ENCODE results near the gene DECR2.

Gene DECR2

DNA sequence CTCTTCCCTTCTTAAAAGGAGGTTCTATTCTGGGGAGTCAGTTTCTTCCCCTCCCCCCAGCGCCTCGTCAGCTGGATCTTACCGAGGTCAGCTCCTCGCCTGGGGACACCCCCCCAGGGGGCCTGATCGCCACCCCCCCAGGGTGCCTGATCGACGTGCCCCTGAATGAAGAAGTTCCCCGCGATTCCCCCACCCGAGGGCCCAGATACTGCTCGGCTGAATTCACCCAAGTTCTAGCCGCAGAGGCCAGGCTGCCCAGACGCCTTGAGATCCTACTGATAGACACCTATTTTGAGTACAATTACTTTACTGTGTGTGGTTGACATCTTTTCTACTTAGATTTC is 25.2 kb downstream of the DECR2 start:
- TF ChIP-seq, protein P1, sequence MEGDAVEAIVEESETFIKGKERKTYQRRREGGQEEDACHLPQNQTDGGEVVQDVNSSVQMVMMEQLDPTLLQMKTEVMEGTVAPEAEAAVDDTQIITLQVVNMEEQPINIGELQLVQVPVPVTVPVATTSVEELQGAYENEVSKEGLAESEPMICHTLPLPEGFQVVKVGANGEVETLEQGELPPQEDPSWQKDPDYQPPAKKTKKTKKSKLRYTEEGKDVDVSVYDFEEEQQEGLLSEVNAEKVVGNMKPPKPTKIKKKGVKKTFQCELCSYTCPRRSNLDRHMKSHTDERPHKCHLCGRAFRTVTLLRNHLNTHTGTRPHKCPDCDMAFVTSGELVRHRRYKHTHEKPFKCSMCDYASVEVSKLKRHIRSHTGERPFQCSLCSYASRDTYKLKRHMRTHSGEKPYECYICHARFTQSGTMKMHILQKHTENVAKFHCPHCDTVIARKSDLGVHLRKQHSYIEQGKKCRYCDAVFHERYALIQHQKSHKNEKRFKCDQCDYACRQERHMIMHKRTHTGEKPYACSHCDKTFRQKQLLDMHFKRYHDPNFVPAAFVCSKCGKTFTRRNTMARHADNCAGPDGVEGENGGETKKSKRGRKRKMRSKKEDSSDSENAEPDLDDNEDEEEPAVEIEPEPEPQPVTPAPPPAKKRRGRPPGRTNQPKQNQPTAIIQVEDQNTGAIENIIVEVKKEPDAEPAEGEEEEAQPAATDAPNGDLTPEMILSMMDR (IDR thresholded peaks at IDR 0.05; ENCODE audit: borderline replicate concordance, control extremely low read depth, extremely low read depth, insufficient read depth, missing control alignments): no peak
- no peak for DNase-seq (ENCODE audit: low spot score)
- in situ Hi-C loops (cut with MboI; ENCODE audit: low sequenced_read_pairs, unreplicated experiment): no loop called here

DNA sequence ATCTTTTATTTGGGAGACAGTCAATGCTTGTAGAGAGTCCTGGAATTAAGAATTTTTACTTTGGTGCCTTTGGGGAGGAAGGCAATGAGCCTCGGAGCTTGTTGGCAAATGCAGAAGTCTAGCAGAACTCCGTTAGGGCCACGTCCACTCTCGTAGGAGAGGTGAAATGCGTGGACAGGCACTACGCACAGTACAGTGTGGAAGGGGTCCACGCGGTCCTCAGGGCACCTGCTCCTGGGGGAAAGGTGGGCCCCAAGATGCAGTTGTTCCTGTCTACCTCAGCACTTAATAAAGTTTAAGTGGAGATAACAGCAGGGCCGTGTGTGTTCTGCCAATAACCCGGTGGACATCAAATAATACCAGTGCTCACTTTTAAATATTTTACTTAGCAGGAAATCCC is 25.6 kb downstream of the DECR2 start:
- in situ Hi-C loops (cut with MboI; ENCODE audit: low sequenced_read_pairs, unreplicated experiment): no loop called here
- TF ChIP-seq, protein P1 (IDR thresholded peaks at IDR 0.05; ENCODE audit: borderline replicate concordance, control extremely low read depth, extremely low read depth, insufficient read depth, missing control alignments): no peak
- DNase-seq (ENCODE audit: low spot score): no peak

DNA sequence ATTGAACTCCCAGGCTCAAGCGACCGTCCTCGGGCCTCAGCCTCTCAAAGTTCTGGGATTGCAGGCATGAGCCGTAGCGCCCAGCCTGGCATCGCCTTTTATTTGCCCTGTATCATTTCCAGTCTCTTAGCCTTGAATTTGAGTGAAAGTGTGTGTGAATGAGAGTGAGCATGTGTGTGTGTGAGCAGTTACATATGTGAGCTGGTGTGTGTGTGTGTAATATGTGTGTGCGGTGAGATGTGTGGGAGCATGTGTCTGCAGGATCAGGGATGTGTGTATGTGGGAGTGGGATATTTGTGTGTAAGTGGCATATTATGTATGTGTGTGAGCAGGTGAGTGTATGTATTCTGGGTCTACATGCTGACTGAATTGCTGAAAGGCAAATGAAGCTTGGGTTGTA is 29.2 kb downstream of the DECR2 start:
- DNase-seq (ENCODE audit: low spot score): no peak
- TF ChIP-seq, protein P1 (IDR thresholded peaks at IDR 0.05; ENCODE audit: borderline replicate concordance, control extremely low read depth, extremely low read depth, insufficient read depth, missing control alignments): no peak
- in situ Hi-C loops (cut with MboI; ENCODE audit: low sequenced_read_pairs, unreplicated experiment): no loop called here

DNA sequence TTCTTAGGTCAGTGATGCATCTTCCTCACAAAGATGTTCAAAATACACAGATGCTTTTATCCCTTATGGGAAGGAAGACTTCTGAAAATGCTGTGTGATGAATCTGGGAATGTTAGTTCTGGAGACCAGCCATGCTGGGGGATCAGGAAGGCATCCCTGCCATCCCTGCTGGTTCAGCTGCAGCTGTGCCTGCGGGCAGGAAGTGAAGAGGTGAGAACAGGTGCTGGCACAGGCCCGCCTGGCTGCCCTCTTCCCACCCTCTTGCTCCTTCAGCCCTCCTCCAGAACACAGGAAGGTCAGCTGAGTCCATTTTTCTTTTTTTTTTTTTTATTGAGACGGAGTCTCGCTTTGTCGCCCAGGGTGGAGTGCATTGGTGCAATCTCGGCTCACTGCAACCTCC is 38.9 kb downstream of the DECR2 start:
- TF ChIP-seq, protein P1 (IDR thresholded peaks at IDR 0.05; ENCODE audit: borderline replicate concordance, control extremely low read depth, extremely low read depth, insufficient read depth, missing control alignments): no peak
- DNase-seq (ENCODE audit: low spot score): no peak
- in situ Hi-C loops (cut with MboI; ENCODE audit: low sequenced_read_pairs, unreplicated experiment): no loop called here

DNA sequence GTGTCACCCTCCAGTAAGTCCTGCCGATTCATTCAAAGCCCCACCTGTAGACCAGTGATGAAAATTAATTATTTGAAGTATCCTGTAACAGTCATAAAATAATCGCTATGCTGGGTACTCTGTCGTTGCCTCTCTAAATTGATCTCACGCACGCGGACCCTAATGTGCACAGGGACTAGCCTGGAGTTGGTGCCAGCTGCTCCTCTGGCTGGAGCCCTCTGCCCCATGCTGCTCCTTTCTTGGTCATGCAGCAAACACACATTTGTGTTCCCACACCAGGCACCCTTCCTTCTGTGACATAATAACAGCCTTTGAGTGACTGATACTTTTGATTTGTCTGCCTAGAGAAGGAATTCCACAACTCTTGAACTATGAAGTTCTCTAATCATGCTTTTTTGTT is 39.8 kb downstream of the DECR2 start:
- in situ Hi-C loops (cut with MboI; ENCODE audit: low sequenced_read_pairs, unreplicated experiment): no loop called here
- TF ChIP-seq, protein P1 (IDR thresholded peaks at IDR 0.05; ENCODE audit: borderline replicate concordance, control extremely low read depth, extremely low read depth, insufficient read depth, missing control alignments): no peak
- no peak for DNase-seq (ENCODE audit: low spot score)

DNA sequence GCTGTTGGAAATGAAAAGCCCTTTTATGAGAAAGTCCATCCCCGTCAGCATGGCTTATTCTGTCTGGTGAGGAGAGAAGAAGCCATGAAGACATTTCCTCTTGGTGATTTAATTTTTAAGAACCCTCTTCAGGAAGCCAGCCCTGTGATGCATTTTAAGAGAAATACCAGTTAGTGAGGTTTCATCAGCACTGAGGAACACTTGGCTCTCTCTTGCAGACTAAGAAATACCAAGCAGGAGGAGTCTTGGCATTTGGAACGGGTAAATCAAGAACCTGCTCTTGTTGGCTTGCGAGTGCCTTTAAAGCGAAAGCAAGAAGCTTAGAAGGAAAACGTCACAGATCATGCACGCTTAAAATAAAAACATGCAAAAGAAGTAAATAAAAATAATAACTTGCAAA is 41.3 kb downstream of the DECR2 start:
- in situ Hi-C loops (cut with MboI; ENCODE audit: low sequenced_read_pairs, unreplicated experiment): no loop called here
- TF ChIP-seq, protein P1 (IDR thresholded peaks at IDR 0.05; ENCODE audit: borderline replicate concordance, control extremely low read depth, extremely low read depth, insufficient read depth, missing control alignments): no peak
- DNase-seq (ENCODE audit: low spot score): no peak

DNA sequence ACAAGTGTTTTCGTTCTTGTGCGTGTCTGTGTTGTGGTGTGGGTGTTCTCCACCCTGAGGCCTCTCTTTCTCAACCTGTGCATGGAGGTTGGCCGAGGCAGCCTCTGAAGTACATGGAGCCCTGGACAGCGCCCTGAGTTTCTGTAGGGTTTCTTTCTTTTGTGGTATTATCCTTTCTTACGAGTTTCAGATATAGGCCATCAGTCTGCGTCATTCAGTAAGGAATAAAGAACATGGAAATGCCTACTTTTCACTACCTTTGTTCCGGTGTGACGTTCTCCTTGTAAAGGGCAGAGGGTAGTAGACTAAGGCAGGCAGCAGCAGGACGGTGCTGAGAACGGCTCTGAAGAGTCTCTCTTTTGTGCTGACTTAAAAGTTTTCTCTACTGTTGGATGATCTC is 42.3 kb downstream of the DECR2 start:
- in situ Hi-C loops (cut with MboI; ENCODE audit: low sequenced_read_pairs, unreplicated experiment): no loop called here
- TF ChIP-seq, protein P1 (IDR thresholded peaks at IDR 0.05; ENCODE audit: borderline replicate concordance, control extremely low read depth, extremely low read depth, insufficient read depth, missing control alignments): no peak
- DNase-seq (ENCODE audit: low spot score): no peak
